DMS 273 treated with DMSO at 0.1 percent for 48 hours (cell line): Measurements from ENCODE around the gene FAM47E.
"Not testable (repeated sequence)": the region's sequence is repeated elsewhere in the genome, so short reads cannot be mapped to it uniquely, and the experiment has no call there.

Experiments used
- DNase-seq: peaks from one replicate; lab custom pipeline; 2025; lab: John Stamatoyannopoulos, UW

FAM47E gene

DNA sequence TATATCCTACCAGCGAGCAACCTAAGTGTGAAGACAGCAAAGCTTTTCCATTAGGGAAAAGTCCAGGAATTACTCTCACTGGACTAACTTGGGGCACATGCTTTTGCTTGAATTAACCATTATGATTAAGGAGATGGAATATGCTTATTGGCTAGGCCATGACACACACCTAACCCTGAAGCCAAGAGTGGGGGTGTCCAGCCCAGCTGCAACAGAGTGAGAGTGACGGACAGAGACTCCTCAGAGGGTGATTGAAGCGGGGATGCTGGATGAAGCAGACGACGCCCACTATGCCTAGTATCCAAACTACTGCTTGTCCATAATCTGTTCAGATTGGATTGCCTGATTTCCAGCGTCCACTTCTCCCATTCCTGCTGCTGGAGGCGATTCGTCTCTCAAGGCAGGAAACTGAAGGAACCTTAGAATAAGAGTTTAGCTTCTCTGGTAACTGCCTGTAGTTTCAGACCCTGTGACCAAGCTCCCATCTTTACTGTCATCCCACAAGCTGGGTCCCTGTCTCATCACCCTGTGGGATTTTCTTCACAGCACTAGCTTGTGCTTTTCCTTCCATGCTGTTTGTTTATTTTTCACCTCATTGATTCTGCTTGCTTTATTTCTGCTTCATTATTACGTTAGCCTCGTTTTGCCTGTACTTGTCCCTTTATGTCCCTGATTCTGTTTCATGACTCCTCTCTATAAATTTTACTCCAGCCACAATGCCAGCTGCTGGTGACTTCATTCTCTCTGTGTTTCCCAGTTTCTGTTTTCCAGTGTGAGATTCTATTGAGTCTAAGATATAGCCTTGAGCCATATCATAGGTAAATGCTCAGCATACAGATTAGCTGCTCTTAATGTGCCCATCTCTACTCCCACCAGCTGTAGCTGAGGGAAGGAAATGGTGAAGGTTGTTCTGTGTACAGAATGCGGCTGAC lies 19.0 kb downstream of the FAM47E start:
- no peak for DNase-seq

GRCh38 chr4:76271248-76271647 lies 19.7 kb downstream of the FAM47E start:
- DNase-seq = no peak

- DNase-seq = no peak
Observed at GRCh38 chr4:76272073-76272472, 20.6 kb downstream of the FAM47E start.

DNA sequence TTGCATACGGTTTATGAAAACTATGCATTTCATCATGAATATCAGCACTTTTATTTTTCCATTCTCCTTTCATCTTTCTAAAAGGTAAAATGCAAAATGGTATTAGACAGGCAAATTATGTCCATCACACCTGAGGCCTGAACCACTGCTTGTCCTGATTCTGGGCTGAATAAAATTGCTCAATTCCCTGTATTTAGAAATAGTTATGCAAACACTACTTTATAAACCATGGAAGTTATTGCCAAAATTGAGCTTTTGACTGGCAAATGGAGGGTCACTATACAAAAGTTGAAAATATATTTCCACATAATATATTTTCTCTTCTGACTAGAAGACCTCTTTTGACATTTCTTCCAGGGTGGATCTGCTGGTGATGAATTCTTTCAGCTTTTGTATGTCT lies 21.1 kb downstream of the FAM47E start:
- DNase-seq = no peak

DNA sequence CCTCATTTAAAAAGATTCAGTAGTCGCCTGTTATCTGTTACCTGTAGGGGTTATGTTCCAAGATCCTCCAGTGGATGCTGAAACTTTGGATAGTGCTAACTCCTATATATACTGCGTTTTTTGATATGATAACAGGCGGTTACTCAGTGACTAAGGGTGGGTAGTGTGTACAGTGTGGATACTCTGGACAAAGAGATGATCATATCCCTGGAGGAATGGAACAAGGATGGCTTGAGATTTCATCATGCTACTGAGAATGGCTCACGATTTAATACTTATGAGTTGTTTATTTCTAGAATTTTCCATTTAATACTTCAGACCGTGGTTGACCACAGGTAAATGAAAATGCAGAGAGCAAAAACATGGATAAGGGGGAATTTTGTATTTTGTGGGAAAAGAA lies 21.5 kb downstream of the FAM47E start:
- no peak for DNase-seq

- no peak for DNase-seq
Observed at GRCh38 chr4:76275486-76276124, 24.1 kb downstream of the FAM47E start.

DNA sequence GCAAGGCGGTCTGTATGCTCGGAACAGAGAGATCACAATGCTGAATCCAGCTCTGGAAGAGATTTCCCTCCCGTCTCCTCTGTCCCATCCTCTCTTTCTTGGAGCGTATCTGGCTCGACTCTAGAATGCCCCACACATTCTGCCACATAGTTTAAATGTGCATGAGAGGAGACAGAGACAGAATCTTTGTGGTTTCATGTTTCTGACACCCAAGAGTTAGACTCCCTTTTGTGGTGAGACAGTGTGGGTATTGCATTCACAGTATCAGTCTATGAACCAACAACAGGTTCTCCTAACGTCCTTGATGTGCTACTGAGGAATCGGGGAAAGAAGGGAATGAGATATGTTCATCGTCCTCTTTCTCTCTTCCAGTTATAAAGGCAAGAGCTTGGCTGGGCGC lies 25.3 kb downstream of the FAM47E start:
- DNase-seq = no peak

GRCh38 chr4:76277667-76278066 lies 26.1 kb downstream of the FAM47E start:
- DNase-seq = no peak

DNA sequence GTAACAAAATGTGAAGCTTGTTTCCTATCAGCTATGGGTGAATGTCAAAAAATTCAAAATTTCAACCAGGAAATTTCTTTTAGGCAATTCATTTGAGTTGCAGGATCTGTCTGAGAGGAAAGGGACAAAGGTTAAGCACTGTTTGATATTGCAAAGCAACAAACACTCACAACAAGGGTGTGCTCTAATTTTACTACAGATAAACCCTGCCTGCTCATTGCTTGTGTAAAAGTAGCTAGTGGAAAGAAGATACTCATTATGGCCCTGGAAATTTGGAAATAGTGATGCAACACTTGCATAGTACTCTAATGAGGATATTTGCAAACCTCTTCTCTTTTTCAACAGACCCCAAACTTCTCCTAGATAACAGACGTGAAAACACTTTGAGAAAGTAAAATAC lies 27.1 kb downstream of the FAM47E start:
- DNase-seq = no peak

DNA sequence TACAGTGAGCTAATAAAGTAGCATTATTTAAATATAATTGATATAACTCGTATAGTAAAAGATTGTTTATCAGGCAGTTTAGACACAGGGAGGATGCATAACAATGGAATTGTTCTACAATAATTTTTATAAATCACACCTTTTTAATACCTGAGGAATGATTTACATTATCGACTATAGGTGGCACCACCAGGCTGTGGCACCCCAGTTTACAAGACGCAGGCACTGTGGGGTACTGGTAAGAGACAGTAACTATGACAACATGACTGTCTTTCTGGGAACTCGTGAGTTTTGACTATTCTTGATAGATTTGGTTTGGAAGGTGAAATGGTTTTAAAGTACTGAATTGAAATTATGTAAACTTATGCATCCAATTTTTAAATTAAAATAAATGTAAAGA lies 27.9 kb downstream of the FAM47E start:
- no peak for DNase-seq

GRCh38 chr4:76280488-76281441 lies 29.2 kb downstream of the FAM47E start:
- DNase-seq = no peak

GRCh38 chr4:76281594-76281993 lies 30.1 kb downstream of the FAM47E start:
- not testable (repeated sequence) for DNase-seq

- DNase-seq = no peak
Observed at GRCh38 chr4:76282941-76283689, 31.6 kb downstream of the FAM47E start.

- DNase-seq = no peak
Observed at GRCh38 chr4:76283900-76284299, 32.4 kb downstream of the FAM47E start.

GRCh38 chr4:76287811-76288210 lies 36.3 kb downstream of the FAM47E start:
- DNase-seq = not testable (repeated sequence)

- DNase-seq = no peak
Observed at GRCh38 chr4:76292730-76293129, 41.2 kb downstream of the FAM47E start.

GRCh38 chr4:76293772-76294171 lies 42.3 kb downstream of the FAM47E start:
- DNase-seq = no peak

DNA sequence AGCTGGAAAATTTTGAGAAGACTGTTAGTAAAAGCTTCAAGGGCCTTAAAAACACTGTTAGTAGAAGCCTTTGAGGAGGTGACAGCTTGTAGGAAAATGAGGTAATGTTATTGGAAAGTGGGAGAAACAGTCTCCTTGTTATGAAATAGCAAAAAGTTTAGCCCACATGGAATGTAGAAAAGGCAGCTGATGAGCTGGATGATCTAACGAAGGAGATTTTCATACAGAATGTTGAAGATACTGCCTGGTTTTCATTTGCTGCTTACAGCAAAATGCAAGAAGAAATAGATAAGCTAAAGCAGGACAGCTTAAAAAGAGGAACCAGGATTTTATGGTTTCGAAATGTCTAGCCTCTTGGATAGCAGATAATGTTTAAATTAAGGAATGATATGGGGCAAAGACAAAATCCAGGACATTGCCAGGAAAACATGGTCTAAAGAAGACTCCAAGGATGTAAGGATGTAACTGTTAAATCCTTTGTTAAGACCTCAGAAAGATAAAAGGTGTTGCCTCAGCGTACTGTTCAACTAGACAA lies 44.8 kb downstream of the FAM47E start:
- no peak for DNase-seq

DNA sequence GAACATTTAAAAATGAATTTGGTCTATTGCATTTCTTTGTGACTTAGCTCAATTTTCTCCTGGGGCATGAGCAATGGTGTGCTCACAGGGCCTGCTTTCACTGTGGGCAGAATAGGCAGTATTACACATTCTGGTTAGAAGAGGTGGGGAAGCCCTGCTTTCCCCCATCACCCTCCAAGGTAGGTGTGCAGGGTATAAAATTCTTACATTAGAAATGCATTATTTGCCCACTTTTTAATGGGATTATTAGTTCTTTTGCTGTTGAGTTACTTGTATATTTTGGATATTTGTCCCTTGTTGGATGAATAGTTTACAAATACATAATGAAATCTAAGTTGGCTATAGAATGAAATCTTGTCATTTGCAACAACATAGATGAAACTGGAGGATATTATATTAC lies 46.7 kb downstream of the FAM47E start:
- no peak for DNase-seq

DNA sequence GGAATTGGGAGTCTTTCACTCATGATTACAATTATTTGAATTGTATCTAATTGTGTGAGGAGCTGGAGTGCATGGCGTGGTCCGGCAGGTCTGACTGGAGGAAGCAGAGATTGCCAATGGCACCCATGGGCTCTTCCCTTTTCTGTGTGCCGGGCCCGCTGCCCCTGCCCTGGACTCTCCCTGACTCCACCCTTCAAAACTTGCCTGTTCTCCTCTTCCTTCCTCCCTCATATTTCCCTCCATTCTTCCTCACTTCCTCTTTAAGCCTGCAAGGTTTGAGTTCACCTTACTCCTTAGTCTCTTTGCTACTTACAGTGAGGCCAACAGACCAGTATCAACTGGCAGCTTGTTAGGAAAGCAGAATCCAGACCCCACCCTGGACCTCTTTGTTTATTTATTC lies 48.5 kb downstream of the FAM47E start:
- DNase-seq = no peak

DNA sequence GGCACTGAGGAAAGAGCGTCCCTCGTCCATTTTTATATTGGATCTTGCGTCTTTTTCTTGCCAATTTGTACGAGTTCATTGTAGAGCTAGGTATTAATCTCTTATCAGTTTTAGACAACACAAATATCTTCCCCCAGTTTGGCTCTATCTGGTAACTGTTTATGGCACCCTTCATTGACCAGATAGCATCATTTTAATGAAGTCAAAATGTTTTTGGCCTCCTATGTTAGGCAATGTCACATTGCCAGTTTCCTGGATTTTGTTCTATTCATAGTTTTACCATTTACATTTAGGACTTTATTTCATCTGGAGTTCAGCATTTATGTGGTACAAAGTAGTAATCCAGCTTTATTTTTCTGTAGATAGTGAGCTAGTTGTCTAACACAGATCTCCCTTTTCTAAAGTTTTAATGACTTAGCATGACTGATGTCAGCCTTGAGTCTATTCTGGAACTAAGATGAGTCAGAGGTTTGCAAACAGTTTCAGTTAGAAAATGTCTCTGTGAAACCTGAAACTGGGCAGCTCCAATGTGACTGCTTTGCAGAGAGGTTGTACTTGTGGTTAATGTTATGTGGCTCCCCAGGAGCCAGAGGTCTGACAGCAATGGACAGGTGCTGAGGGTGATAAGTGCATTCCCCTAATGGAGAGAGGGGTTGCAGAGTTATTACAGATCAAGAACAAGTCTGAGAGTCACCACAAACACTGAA lies 49.7 kb downstream of the FAM47E start:
- no peak for DNase-seq
